NCI-H2029 treated with DMSO at 0.1 percent for 48 hours (cell line): ENCODE measurements around the gene CAPN12.

ENCODE experiments used
- DNase-seq: peaks from one replicate; lab custom pipeline; 2025; lab: John Stamatoyannopoulos, UW

The CAPN12 gene

DNA sequence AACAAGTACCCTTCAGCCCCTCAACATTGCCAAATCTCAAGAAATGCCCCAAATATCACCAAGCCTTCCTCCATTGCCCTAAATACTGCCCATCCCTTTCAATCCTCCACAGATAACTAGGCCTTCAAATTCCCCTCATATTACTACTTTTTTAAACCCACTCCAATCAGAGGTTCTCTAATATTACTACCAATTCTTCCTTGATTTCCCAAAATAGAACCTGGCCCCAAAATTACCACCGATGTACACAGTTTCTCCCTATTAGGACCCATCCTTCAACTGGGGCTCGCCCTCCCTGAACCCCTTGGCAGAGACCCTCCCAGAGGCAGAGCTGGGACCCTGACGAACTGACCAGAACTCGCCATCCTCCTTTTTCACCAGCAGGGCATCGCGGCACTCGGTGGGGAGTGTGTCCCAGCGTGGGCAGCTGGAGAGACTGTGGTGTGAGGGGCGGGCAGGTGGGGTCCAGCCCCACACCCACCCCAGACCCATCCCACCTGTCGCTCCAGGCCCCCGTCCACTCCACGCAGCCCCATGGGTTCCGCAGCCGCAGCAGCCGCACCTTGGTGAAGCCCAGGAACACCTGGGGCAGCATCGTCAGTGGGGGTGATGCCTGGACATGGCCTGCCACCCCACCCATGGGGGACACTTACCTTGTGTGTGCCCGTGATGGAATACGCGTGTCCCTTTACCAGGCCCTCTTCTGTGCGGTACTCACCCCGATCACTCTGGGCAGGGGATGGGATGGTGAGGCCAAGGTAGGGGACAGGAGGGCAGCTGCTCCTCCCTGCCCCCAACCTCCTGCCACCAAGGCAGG lies 6.1 kb downstream of the CAPN12 start:
- no peak for DNase-seq

- no peak for DNase-seq
Observed at GRCh38 chr19:38737281-38737865, 6.9 kb downstream of the CAPN12 start.

GRCh38 chr19:38736413-38737280 lies 7.6 kb downstream of the CAPN12 start:
- peak; percentile 24 for DNase-seq

- no peak for DNase-seq
Observed at GRCh38 chr19:38736036-38736412, 8.2 kb downstream of the CAPN12 start.

GRCh38 chr19:38735257-38735686 lies 9.0 kb downstream of the CAPN12 start:
- no peak for DNase-seq

- peak; percentile 8 for DNase-seq
Observed at GRCh38 chr19:38734426-38735256, 9.6 kb downstream of the CAPN12 start.

GRCh38 chr19:38734176-38734425 lies 10.2 kb downstream of the CAPN12 start:
- DNase-seq, result no peak

GRCh38 chr19:38733493-38734175 lies 10.6 kb downstream of the CAPN12 start:
- DNase-seq, result no peak

DNA sequence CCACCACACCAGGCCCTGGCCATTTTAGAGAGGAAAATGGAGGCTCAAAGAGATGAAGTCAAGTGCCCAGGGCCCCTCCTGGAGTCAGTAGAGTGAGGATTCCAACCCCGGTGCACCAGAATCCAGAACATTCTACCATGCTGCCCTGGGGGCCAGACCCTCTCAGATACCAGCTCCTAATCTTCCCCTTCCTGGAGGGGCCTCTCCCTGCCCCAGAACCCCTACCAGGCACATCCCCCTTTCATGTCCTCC lies 11.1 kb downstream of the CAPN12 start:
- no peak for DNase-seq

DNA sequence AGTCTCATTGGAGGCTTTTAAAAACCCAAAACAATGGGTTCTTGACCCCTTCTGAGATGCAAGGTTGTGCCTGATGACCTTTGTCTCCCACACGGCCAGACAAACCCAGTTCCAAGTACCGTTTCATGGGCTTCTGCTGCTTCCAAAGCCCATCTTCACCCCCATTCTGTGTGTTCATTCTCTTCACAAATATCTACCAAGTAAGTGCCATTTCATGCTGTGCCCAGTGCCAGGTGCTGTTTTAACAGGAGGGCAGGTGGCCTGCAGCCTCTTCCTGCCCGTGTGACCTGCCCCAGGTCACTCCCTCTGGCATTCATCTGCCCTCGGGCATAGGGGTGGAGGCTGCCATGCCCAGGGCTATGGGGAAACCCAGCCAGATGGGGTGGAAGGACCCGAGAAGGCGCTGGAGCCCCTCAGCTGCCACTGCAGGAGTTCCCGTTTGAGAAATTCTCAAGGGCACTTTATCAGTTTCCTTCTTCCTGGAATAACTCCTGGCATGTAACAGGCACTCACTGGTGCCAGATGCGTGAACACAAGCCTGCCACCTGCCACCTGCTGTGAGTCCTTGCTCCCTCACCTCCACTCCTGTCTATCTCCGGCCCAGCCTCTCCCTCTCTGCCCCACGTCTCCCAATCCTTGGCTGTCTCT lies 12.5 kb downstream of the CAPN12 start:
- DNase-seq, result peak; percentile 75

DNA sequence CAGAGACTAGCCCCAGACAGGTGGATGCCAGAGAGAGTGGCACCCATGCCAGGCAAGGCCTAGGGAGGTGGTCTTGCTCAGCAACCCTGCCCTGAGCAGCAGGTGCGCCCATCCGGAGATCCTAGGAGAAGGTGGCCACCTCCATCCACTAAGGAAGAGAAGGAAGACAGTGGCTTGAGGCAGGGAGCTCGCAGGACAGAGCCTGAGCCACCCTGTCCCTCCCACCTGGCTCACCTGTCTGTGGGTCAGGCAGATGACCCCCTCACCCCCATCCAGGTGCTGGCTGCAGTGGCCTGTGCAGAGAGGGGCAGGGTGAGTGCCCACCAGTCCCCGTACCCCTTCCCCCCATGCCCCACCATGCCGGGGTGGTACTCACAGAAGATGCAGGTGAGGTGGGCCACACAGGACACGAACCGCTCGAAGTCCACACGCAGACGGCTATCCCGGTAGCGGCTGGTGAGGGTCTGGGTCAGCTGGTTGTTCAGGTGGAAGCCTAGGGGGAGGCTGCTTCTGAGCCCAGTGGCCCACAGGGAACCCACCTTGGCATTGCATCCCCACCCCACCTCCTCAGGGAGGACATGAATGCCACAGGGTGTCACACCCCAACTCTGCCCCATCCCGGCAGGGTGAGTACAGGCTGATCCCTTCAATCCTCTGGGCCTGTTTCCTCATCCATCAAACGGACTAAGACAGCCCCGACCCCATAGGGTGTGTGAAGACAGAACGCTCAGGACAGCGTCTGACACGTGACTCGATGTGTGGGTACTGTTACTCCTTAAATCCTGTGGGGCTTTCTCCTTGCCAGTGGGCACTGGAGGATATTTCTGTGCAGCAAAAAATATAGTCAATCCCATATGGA lies 13.3 kb downstream of the CAPN12 start:
- no peak for DNase-seq

- no peak for DNase-seq
Observed at GRCh38 chr19:38730470-38730730, 13.9 kb downstream of the CAPN12 start.

- DNase-seq, result no peak
Observed at GRCh38 chr19:38729653-38730469, 14.4 kb downstream of the CAPN12 start.

GRCh38 chr19:38728752-38729541 lies 15.3 kb downstream of the CAPN12 start:
- DNase-seq, result no peak

GRCh38 chr19:38727868-38728660 lies 16.2 kb downstream of the CAPN12 start:
- DNase-seq, result no peak

DNA sequence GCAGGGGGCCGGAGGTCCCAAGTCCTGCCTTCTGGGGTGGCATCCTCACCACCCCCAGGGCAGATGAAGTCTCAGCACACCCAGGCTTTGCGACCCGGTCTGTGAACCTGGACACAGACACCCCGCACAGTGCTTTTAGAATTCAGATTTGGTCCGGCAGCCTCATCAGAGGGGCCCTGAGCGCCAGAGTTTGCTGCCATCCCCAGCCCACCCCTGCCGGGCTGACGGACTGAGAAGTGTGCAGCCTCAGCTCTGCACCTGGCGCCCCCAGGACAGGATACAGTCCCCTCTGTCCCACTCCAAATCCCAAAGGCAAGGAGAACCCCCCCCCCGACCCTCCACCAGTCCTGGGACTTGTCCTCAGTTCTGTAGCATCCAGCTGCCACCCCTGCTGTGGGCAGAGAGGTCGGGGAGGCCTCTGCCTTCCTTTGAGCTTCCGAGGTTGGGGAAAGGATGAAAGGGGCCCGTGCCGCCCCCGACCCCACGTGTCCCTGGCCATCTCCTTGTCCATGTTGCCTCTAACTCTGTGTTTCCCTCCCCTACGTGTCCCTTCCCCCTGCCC lies 16.9 kb downstream of the CAPN12 start:
- no peak for DNase-seq

- no peak for DNase-seq
Observed at GRCh38 chr19:38726761-38727301, 17.4 kb downstream of the CAPN12 start.

DNA sequence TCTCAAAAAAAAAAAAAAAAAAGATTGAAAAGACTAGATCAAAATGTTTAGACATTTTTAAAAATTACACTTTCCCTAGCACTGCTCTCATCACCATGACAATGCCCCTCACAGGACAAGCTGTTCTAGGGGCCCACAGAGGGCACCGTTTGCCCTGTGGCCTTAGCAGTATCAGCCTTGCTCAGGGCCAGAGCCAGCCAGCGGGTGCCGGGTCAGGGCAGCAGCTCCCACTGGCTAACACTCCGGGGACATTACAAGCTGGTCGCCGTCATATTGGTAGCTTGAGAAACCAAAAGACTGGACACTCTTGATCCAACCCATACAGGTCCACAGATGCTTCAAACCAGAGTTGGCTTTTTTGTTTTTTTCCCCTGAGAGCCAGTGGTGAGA lies 18.0 kb downstream of the CAPN12 start:
- no peak for DNase-seq
